SK-N-MC (cell line): ENCODE measurements around the gene DIP2C.

Source experiments
- EZH2 ChIP-seq: fragments of 200-600 bp; sonication (generic); IDR thresholded peaks from one replicate; pipeline ENCODE4 v1.6.1; 2017; ENCODE audit warnings: antibody characterized with exemption
- FOXP2 ChIP-seq: optimal IDR thresholded peaks from 2 replicates; pipeline ENCODE3; 2011; ENCODE audit warnings: mild to moderate bottlenecking, moderate library complexity; ENCODE audit not compliant: insufficient read depth; ENCODE audit errors: extremely low read length, control extremely low read depth
- POLR2AphosphoS5 ChIP-seq: IDR thresholded peaks from 2 replicates; pipeline ENCODE4 v1.6.1; 2012; ENCODE audit warnings: mild to moderate bottlenecking, low read depth, low read length, borderline replicate concordance

DNA sequence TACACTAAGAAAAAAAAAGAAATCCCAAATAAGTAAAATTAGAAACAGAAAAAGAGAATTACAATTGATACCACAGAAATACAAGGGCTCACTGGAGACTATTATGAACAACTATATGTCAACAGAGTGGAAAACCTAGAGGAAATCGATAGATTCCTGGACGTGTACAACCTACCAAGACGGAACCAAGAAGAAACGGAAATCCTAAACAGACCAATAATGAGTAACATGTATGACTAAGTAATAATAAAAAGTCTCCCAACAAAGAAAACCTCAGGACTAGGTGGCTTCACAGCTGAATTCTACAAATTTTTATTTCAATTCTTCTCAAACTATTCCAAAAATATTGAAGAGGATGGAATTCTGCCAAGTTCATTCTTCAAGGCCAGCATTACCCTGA lies 13.9 kb downstream of the DIP2C start:
- TF ChIP-seq EZH2: no peak
- TF ChIP-seq POLR2AphosphoS5: no peak
- TF ChIP-seq FOXP2: no peak
